ENCODE data around the gene EIF2S1. TPM values are rescaled to one million over a fixed set of nuclear protein-coding genes. Genes with fewer than 3 reads are reported as not detected.

EIF2S1 gene
- total RNA-seq, 4 donors from 2014 or later: 55.8 to 153 (median 138) TPM

DNA sequence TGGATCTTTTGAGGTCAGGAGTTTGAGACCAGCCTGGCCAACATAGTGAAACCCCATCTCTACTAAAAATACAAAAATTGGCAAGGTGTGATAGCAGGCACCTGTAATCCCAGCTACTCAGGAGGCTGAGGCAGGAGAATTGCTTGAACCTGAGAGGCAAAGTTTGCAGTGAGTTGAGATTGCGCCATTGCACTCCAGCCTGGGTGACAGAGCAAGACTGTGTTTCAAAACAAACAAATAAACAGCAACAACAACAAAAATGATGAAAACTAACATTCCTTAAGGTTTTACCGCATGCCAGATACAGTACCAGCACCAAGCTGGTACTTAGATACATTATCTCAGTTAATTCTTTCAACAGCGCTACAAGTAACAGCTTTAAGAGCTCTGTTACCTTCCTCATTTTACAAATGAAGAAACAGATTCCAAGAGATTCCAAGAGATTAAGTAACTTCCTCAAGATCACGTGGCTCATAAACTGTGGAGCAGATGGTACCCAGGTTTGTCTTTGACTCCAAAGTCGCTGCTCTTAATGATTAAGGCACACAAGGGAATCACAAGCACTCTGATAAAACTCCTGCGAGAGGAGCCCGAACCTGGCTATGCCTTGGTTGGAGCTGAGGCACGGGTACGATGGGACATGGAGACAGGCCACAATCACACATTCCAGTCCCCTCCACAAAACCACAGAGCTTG lies 69.5 kb downstream of the EIF2S1 start:
- intact Hi-C loops (cut with DNase I): loop anchor here (10.0 kb wide), 1 partner anchor 135 kb away; no protein-coding TSS in a partner anchor
- peaks cover 0 to 27% (median 0%) of the 10 kb centered on the region in 4 donors for H3K27me3 ChIP-seq
- 75 to 87% methylated on average over 9 of the region's 9 CpGs for WGBS, 2 donors

DNA sequence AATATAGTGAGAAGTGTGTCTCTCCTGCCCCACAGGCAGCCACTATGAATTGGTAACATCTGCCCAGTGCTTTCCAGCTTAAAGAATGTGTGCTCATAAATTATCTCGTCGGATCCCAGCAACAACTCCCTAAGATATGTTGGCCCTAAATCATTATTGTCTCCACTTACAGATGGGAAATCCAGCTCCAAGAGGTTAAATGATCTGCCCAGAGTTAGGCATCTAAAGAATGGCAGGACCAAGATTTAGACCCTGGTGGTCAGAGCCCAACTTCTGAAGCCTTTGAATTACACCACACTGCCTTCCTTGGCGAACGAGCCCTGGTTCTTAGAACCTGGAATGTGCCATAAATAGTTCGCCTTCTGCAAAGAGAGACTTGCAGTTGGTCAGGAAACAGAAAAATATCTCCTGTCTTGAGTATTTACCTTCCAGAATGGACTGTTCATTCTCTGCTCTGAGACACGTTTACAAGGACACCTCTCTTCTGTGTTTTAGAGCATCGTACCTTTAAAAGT lies 72.0 kb downstream of the EIF2S1 start:
- DNase-seq: no peak
- Histone ChIP-seq H3K36me3 (no peaks in the 10 kb centered on the region), H3K9me3 (no peaks in the 10 kb centered on the region), H3K27me3 (peaks cover 0 to 10% (median 0%) of the 10 kb centered on the region in 4 donors), H3K27ac (no peak overlapping the region), H3K4me1 (peaks cover 3 to 4% (median 3%) of the 10 kb centered on the region in 3 donors), H3K4me3 (no peak overlapping the region)
- TF ChIP-seq, protein P1, sequence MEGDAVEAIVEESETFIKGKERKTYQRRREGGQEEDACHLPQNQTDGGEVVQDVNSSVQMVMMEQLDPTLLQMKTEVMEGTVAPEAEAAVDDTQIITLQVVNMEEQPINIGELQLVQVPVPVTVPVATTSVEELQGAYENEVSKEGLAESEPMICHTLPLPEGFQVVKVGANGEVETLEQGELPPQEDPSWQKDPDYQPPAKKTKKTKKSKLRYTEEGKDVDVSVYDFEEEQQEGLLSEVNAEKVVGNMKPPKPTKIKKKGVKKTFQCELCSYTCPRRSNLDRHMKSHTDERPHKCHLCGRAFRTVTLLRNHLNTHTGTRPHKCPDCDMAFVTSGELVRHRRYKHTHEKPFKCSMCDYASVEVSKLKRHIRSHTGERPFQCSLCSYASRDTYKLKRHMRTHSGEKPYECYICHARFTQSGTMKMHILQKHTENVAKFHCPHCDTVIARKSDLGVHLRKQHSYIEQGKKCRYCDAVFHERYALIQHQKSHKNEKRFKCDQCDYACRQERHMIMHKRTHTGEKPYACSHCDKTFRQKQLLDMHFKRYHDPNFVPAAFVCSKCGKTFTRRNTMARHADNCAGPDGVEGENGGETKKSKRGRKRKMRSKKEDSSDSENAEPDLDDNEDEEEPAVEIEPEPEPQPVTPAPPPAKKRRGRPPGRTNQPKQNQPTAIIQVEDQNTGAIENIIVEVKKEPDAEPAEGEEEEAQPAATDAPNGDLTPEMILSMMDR (IDR thresholded peaks at IDR 0.05): no peak
- TF ChIP-seq POLR2A (IDR thresholded peaks at IDR 0.05): no peak
- intact Hi-C loops (cut with DNase I): no loop called here
- WGBS, 2 donors: 58 to 74% methylated on average over 7 of the region's 7 CpGs

More for the DNA sequence above, 69.5 kb downstream of the EIF2S1 start:
- no peak for DNase-seq
- Histone ChIP-seq H3K36me3 (no peaks in the 10 kb centered on the region), H3K9me3 (no peaks in the 10 kb centered on the region), H3K4me3 (no peak overlapping the region), H3K27ac (no peak overlapping the region), H3K4me1 (peaks cover 3 to 8% (median 4%) of the 10 kb centered on the region in 3 donors)
- TF ChIP-seq POLR2A (IDR thresholded peaks at IDR 0.05): no peak
- TF ChIP-seq, protein P1 (IDR thresholded peaks at IDR 0.05): no peak

GRCh38 chr14:67435603-67436002 lies 75.5 kb downstream of the EIF2S1 start:
- Histone ChIP-seq H3K27ac (no peak overlapping the region), H3K4me3 (no peak overlapping the region), H3K4me1 (peaks cover 0 to 7% (median 4%) of the 10 kb centered on the region in 3 donors), H3K27me3 (peaks cover 0 to 4% (median 0%) of the 10 kb centered on the region in 4 donors), H3K9me3 (no peaks in the 10 kb centered on the region), H3K36me3 (no peaks in the 10 kb centered on the region)
- DNase-seq: no peak
- TF ChIP-seq, protein P1 (IDR thresholded peaks at IDR 0.05): no peak
- TF ChIP-seq POLR2A (IDR thresholded peaks at IDR 0.05): no peak
- 87 to 91% methylated on average over 4 to 5 of the region's 5 CpGs for WGBS, 2 donors
- intact Hi-C loops (cut with DNase I): no loop called here

Small RNA genes within 50 kb of the gene (small RNA-seq; reads per million reads assigned to genes)
- 0 reads per million in 4 donors for gene RF00019

Other genes starting within 250 kb of the EIF2S1 start
- not detected for gene GARIN2, start 170.9 kb upstream of the EIF2S1 start, total RNA-seq
- 10 to 100 TPM; 18.9 to 28.6 (median 25.8) TPM for gene PALS1, start 118.9 kb upstream of the EIF2S1 start, total RNA-seq
- gene ATP6V1D, start 524 bp upstream of the EIF2S1 start, total RNA-seq: 100 to 1,000 TPM; 110 to 142 (median 129) TPM
- gene PLEK2, start 51.8 kb downstream of the EIF2S1 start, total RNA-seq: 10 to 100 TPM in 2 of 4 donors, 1 to 10 TPM in 2; 7.6 to 19.9 (median 13.1) TPM
- under 1 TPM; 0.30 to 0.76 (median 0.50) TPM for gene TMEM229B, start 128.4 kb downstream of the EIF2S1 start, total RNA-seq
- 1 to 10 TPM; 4.1 to 7.9 (median 5.7) TPM for gene PLEKHH1, start 173.0 kb downstream of the EIF2S1 start, total RNA-seq
- 10 to 100 TPM; 17.0 to 34.0 (median 21.0) TPM for gene PIGH, start 239.9 kb downstream of the EIF2S1 start, total RNA-seq

Measured in esophagus squamous epithelium (tissue), 5 donors.